ENCODE results near the gene LSM14B.

- TF ChIP-seq CTCF (IDR thresholded peaks at IDR 0.05; ENCODE audit: low read length) (no peak), EZH2 (IDR thresholded peaks at IDR 0.05; ENCODE audit: borderline replicate concordance, low read length) (no peak)
Observed at GRCh38 chr20:62104791-62105345, 17.4 kb upstream of the LSM14B start.

Measured in OCI-LY1 (cell line).